H1 (cell line): ENCODE data around the gene PDIA2. TPM values are rescaled to one million over a fixed set of nuclear protein-coding genes. Genes with fewer than 3 reads are reported as not detected.

Source experiments
- CTCF ChIA-PET: fragments of 300-600 bp; sonication (Branson Sonifier 250); formaldehyde crosslinking; loops from one replicate; lab custom pipeline; 2021; ENCODE audit not compliant: partially characterized antibody; lab: Charles Lee
- POLR2A ChIA-PET: fragments of 300-600 bp; sonication (Branson Sonifier 250); formaldehyde crosslinking; loops from one replicate; lab custom pipeline; 2021; ENCODE audit warnings: inconsistent platforms; ENCODE audit not compliant: partially characterized antibody; lab: Charles Lee
- DNase-seq, 2 experiments: peaks; one replicate each; pipeline versions ENCODE4 v3.0.0 to v3.0.0-alpha.2; 2010 to 2022; ENCODE audit warnings: low spot score in 2 of 2, low read depth in 1 of 2, mixed read lengths in 1 of 2
- FAIRE-seq: peaks from 2 replicates; lab custom pipeline; 2011; peaks lifted over from hg19 to GRCh38; lab: Jason Lieb, UNC
- H2AFZ ChIP-seq: 2 replicates; pipeline ENCODE4 v1.8.1; 2012; ENCODE audit warnings: low read length, inconsistent platforms
- H2AK5ac ChIP-seq: 2 replicates; pipeline ENCODE4 v1.6.1; 2013; ENCODE audit warnings: low read depth, low read length
- H2BK120ac ChIP-seq: replicated peaks from 2 replicates; pipeline ENCODE3; 2013; ENCODE audit warnings: low read depth, low read length, inconsistent platforms
- H2BK12ac ChIP-seq: 2 replicates; pipeline ENCODE4 v1.6.1; 2013; ENCODE audit warnings: low read depth, low read length
- H2BK15ac ChIP-seq: 2 replicates; pipeline ENCODE4 v1.6.1; 2013; ENCODE audit warnings: low read length
- H2BK20ac ChIP-seq: 2 replicates; pipeline ENCODE4 v1.6.1; 2013; ENCODE audit warnings: low read length
- H2BK5ac ChIP-seq: 2 replicates; pipeline ENCODE4 v1.6.1; 2013; ENCODE audit warnings: low read depth, low read length
- H3K14ac ChIP-seq: 2 replicates; pipeline ENCODE4 v1.6.1; 2013; ENCODE audit warnings: inconsistent platforms; ENCODE audit not compliant: insufficient read length
- H3K18ac ChIP-seq: 2 replicates; pipeline ENCODE4 v1.6.1; 2013; ENCODE audit warnings: low read length; ENCODE audit errors: extremely low read depth
- H3K23ac ChIP-seq: 2 replicates; pipeline ENCODE4 v1.6.1; 2013; ENCODE audit warnings: inconsistent platforms; ENCODE audit not compliant: insufficient read length
- H3K23me2 ChIP-seq: 2 replicates; pipeline ENCODE4 v1.6.1; 2013; ENCODE audit warnings: low read depth, low read length
- H3K27ac ChIP-seq: 2 replicates; pipeline ENCODE4 v1.6.1; 2011; ENCODE audit warnings: low read depth, low read length, inconsistent platforms
- H3K27me3 ChIP-seq, 4 experiments: replicated peaks in 1 of 4; 1 replicate in 1 of 4; 2 replicates in 3 of 4; pipeline versions ENCODE4 v1.6.1 to v1.8.1; 2011 to 2013; ENCODE audit warnings: low read length in 3 of 4, mild to moderate bottlenecking in 3 of 4, inconsistent platforms in 2 of 4, mixed read lengths in 2 of 4, moderate library complexity in 1 of 4; ENCODE audit not compliant: control insufficient read depth in 3 of 4, insufficient read depth in 3 of 4; ENCODE audit errors: extremely low read depth in 1 of 4
- H3K36me3 ChIP-seq, 4 experiments: 2 replicates each; pipeline versions ENCODE4 v1.6.1 to v1.8.1; 2011 to 2013; ENCODE audit warnings: mild to moderate bottlenecking in 4 of 4, low read length in 3 of 4, moderate library complexity in 2 of 4, control low read depth in 1 of 4, inconsistent platforms in 1 of 4; ENCODE audit not compliant: insufficient read depth in 4 of 4, control insufficient read depth in 2 of 4
- H3K4ac ChIP-seq: replicated peaks from 2 replicates; pipeline ENCODE3; 2013; ENCODE audit warnings: low read length, low read depth, mixed read lengths, inconsistent platforms; ENCODE audit not compliant: insufficient read length
- H3K4me1 ChIP-seq, 4 experiments: replicated peaks in 1 of 4; 1 replicate in 1 of 4; 2 replicates in 3 of 4; pipeline versions ENCODE4 v1.6.1 to v1.8.1; 2011 to 2013; ENCODE audit warnings: low read length in 3 of 4, inconsistent platforms in 2 of 4, mixed read lengths in 1 of 4; ENCODE audit not compliant: insufficient read depth in 4 of 4, control insufficient read depth in 3 of 4
- H3K4me2 ChIP-seq, 2 experiments: 2 replicates each; pipeline versions ENCODE4 v1.6.1 to v1.8.1; 2011 to 2013; ENCODE audit warnings: low read depth in 2 of 2, low read length in 2 of 2, control low read depth in 1 of 2, inconsistent platforms in 1 of 2, mild to moderate bottlenecking in 1 of 2; ENCODE audit not compliant: insufficient read depth in 1 of 2
- H3K4me3 ChIP-seq, 4 experiments: fragments of 200-600, 300-600 bp in 1 of 4; sonication (generic), shearing (Covaris generic), sonication (Bioruptor Twin) in 1 of 4; 2 replicates each; pipeline versions ENCODE4 v1.5.1 to v1.8.1; 2011 to 2016; ENCODE audit warnings: low read length in 4 of 4, low read depth in 3 of 4, control low read depth in 2 of 4, inconsistent platforms in 2 of 4, mild to moderate bottlenecking in 2 of 4, mixed read lengths in 1 of 4, moderate library complexity in 1 of 4; ENCODE audit not compliant: insufficient read depth in 2 of 4; ENCODE audit errors: extremely low read depth in 1 of 4
- H3K56ac ChIP-seq: replicated peaks from 2 replicates; pipeline ENCODE3; 2013; ENCODE audit warnings: low read depth, mild to moderate bottlenecking, mixed read lengths, low read length, inconsistent platforms; ENCODE audit not compliant: insufficient read length
- H3K79me1 ChIP-seq: 2 replicates; pipeline ENCODE4 v1.6.1; 2013; ENCODE audit warnings: low read depth, low read length, control low read depth
- H3K79me2 ChIP-seq, 2 experiments: 2 replicates each; pipeline versions ENCODE4 v1.6.1 to v1.8.1; 2012 to 2013; ENCODE audit warnings: low read length in 2 of 2, mild to moderate bottlenecking in 2 of 2, inconsistent platforms in 1 of 2; ENCODE audit not compliant: insufficient read depth in 2 of 2, control insufficient read depth in 1 of 2
- H3K9ac ChIP-seq, 4 experiments: replicated peaks in 1 of 4; 1 replicate in 1 of 4; 2 replicates in 3 of 4; pipeline versions ENCODE4 v1.6.1 to v1.8.1; 2011 to 2013; ENCODE audit warnings: low read depth in 3 of 4, low read length in 3 of 4, control low read depth in 2 of 4, mild to moderate bottlenecking in 2 of 4, moderate library complexity in 2 of 4, inconsistent platforms in 1 of 4; ENCODE audit errors: extremely low read depth in 1 of 4
- H3K9me3 ChIP-seq, 2 experiments: 2 replicates each; pipeline versions ENCODE4 v1.6.1 to v1.8.1; 2012 to 2013; ENCODE audit warnings: mild to moderate bottlenecking in 2 of 2, moderate library complexity in 2 of 2, control low read depth in 1 of 2, inconsistent platforms in 1 of 2, low read depth in 1 of 2, low read length in 1 of 2, mixed read lengths in 1 of 2; ENCODE audit not compliant: insufficient read depth in 2 of 2
- H4K20me1 ChIP-seq, 2 experiments: replicated peaks in 1 of 2; 2 replicates each; pipeline versions ENCODE3 to v1.8.1; 2011 to 2013; ENCODE audit warnings: inconsistent platforms in 2 of 2, low read length in 2 of 2, mild to moderate bottlenecking in 1 of 2; ENCODE audit not compliant: insufficient read depth in 2 of 2, control insufficient read depth in 1 of 2
- H4K5ac ChIP-seq: 2 replicates; pipeline ENCODE4 v1.6.1; 2013; ENCODE audit warnings: low read length, low read depth, mixed read lengths, inconsistent platforms; ENCODE audit not compliant: insufficient read length
- H4K8ac ChIP-seq: 2 replicates; pipeline ENCODE4 v1.8.0; 2013; ENCODE audit warnings: mild to moderate bottlenecking, moderate library complexity, low read length, inconsistent platforms; ENCODE audit not compliant: insufficient read depth; ENCODE audit errors: extremely low read depth
- H4K91ac ChIP-seq: replicated peaks from 2 replicates; pipeline ENCODE3; 2013; ENCODE audit warnings: low read length, mixed read lengths, inconsistent platforms; ENCODE audit not compliant: insufficient read length
- BCL11A ChIP-seq, 2 experiments: IDR thresholded peaks; one replicate each; pipeline ENCODE4 v1.6.1; 2011; ENCODE audit warnings: low read depth in 2 of 2, low read length in 2 of 2, mild to moderate bottlenecking in 2 of 2
- CBX8 ChIP-seq: fragments of 300-800, 300-1000 bp; sonication (generic); IDR thresholded peaks from 2 replicates; pipeline ENCODE4 v1.7.1; 2016; ENCODE audit warnings: low read depth, low read length, borderline replicate concordance
- HDAC2 ChIP-seq, 2 experiments: fragments of 300-600 bp in 1 of 2; sonication (generic) in 1 of 2; IDR thresholded peaks; 2 replicates each; pipeline ENCODE4 v1.6.1; 2011 to 2012; ENCODE audit warnings: low read depth in 2 of 2, low read length in 2 of 2, mild to moderate bottlenecking in 2 of 2, moderate library complexity in 2 of 2, borderline replicate concordance in 1 of 2, inconsistent platforms in 1 of 2
- JUND ChIP-seq: IDR thresholded peaks from 2 replicates; pipeline ENCODE4 v1.6.1; 2011; ENCODE audit warnings: mild to moderate bottlenecking, improper control_type of control experiment, low read length
- NANOG ChIP-seq: IDR thresholded peaks from 2 replicates; pipeline ENCODE4 v1.6.1; 2011; ENCODE audit warnings: low read length, low read depth, mild to moderate bottlenecking, inconsistent platforms; ENCODE audit not compliant: insufficient read depth, poor library complexity, severe bottlenecking
- SIRT6 ChIP-seq: IDR thresholded peaks from one replicate; pipeline ENCODE4 v1.7.1; 2012; ENCODE audit warnings: low read length, inconsistent platforms
- TCF12 ChIP-seq: IDR thresholded peaks from 2 replicates; pipeline ENCODE4 v1.6.1; 2011; ENCODE audit warnings: low read depth, mild to moderate bottlenecking, low read length
- USF2 ChIP-seq: IDR thresholded peaks from 2 replicates; pipeline ENCODE4 v1.6.1; 2011; ENCODE audit warnings: low read length, improper control_type of control experiment
- ZNF274 ChIP-seq: IDR thresholded peaks from 2 replicates; pipeline ENCODE4 v1.7.0; 2012; ENCODE audit warnings: low read length, borderline replicate concordance; ENCODE audit errors: extremely low read depth
- WGBS, 2 experiments: shearing (Covaris generic) in 1 of 2; methylation state at CpG; one replicate each; pipeline versions ENCODE4 v1.1.6 to v1.1.7; 2013 to 2015; ENCODE audit warnings: low lambda C conversion rate in 2 of 2, mixed read lengths in 2 of 2, inconsistent platforms in 1 of 2, low coverage in 1 of 2, missing lambda C conversion rate in 1 of 2; ENCODE audit not compliant: insufficient replicate concordance in 2 of 2, insufficient coverage in 1 of 2, insufficient read length in 1 of 2; ENCODE audit errors: extremely low coverage in 1 of 2, missing lambda C conversion rate in 1 of 2; 5-methylcytosine and 5-hydroxymethylcytosine counted together
- polyA plus RNA-seq, 7 experiments: library from polyadenylated mRNA; depleted of rRNA in 3 of 7; stranded (reverse) in 5 of 7; unstranded in 2 of 7; fragments of >200 nt in 5 of 7; fragments of 200-250 nt in 2 of 7; gene quantifications; 1 replicate in 5 of 7; 2 replicates in 1 of 7; 4 replicates in 1 of 7; pipeline versions ENCODE4 v1.2.1 to v1.2.3, GENCODE V29; 2011 to 2013; ENCODE audit warnings: missing spikeins in 2 of 7, mixed read lengths in 2 of 7
- total RNA-seq: library from RNA; stranded (reverse); fragmentation: NEBNext Ultra II Directional; extraction: Animal tissue kit (Norgen Biotek cat#: 25700); gene quantifications from 2 replicates; pipeline ENCODE4 v1.2.1, GENCODE V29; 2021

The PDIA2 gene
- total and polyA plus RNA-seq, 2 of the 8 experiments (the other 6 are each of a cell fraction or from before 2014, with no cell fraction given): 0.34 to 0.50 TPM

GRCh38 chr16:264440-264951 is 18.5 kb upstream of the PDIA2 start:
- peaks cover 0 to 17% of the 10 kb centered on the region in 2 experiments for H4K20me1 ChIP-seq
- no peak overlapping the region for H3K56ac ChIP-seq
- DNase-seq: no peak
- no peaks in the 10 kb centered on the region for H3K9me3 ChIP-seq
- ChIA-PET CTCF (interaction anchor here (1.4 kb wide), 1 partner anchor 98 kb away, joined by 4 read pairs; no protein-coding TSS in a partner anchor), POLR2A (interaction anchor here (0.8 to 1.7 kb wide), 4 partner anchors 15 to 36 kb away, joined by 3 to 4 read pairs (median 3); partner anchors contain the start of gene ARHGDIG)
- peaks cover 5 to 12% (median 8%) of the 10 kb centered on the region in 4 experiments; a peak in 6 of 8 replicates for H3K36me3 ChIP-seq
- H2AK5ac ChIP-seq: no peak overlapping the region
- H3K79me2 ChIP-seq: no peaks in the 10 kb centered on the region
- no peaks in the 10 kb centered on the region for H3K79me1 ChIP-seq
- H4K91ac ChIP-seq: no peak overlapping the region
- FAIRE-seq: no peak
- TF ChIP-seq ZNF274: no peak
- no peak for TF ChIP-seq TCF12
- no peak for TF ChIP-seq NANOG
- TF ChIP-seq USF2: no peak
- no peak for TF ChIP-seq JUND
- TF ChIP-seq HDAC2 (IDR thresholded peaks at IDR 0.05; ENCODE audit: borderline replicate concordance in 1 of 2, low read depth in 2 of 2, low read length in 2 of 2): no peak
- no peak for TF ChIP-seq BCL11A (IDR thresholded peaks at IDR 0.05; ENCODE audit: low read depth in 2 of 2, low read length in 2 of 2)
- TF ChIP-seq CBX8: no peak
- no peak for TF ChIP-seq SIRT6
- no peak overlapping the region for H2AFZ ChIP-seq
- H2BK12ac ChIP-seq: no peak overlapping the region
- no peak overlapping the region for H3K27ac ChIP-seq
- H3K4me3 ChIP-seq: no peak overlapping the region
- H2BK15ac ChIP-seq: no peak overlapping the region
- H4K5ac ChIP-seq: no peak overlapping the region
- no peak overlapping the region for H3K9ac ChIP-seq
- H4K8ac ChIP-seq: peak overlapping the region; percentile 51; the same call in 1 of the 2 replicates
- H3K14ac ChIP-seq: no peak overlapping the region
- no peak overlapping the region for H2BK5ac ChIP-seq
- no peak overlapping the region for H2BK20ac ChIP-seq
- no peaks in the 10 kb centered on the region for H3K27me3 ChIP-seq
- 97% methylated on average over 23 of the region's 23 CpGs; no CpG with 5 or more reads in 1 of the 2 experiments for WGBS, 2 experiments
- H3K23me2 ChIP-seq: peaks cover 4% of the 10 kb centered on the region; the same call in 1 of the 2 replicates
- H2BK120ac ChIP-seq: no peak overlapping the region
- H3K23ac ChIP-seq: no peak overlapping the region
- no peak overlapping the region for H3K4me2 ChIP-seq
- H3K18ac ChIP-seq: no peak overlapping the region
- no peak overlapping the region for H3K4ac ChIP-seq
- no peaks in the 10 kb centered on the region; a peak in 1 of 7 replicates for H3K4me1 ChIP-seq
